ENCODE results near the gene RPS6KA2. TPM values are rescaled to one million over a fixed set of nuclear protein-coding genes. Genes with fewer than 3 reads are reported as not detected.

RPS6KA2 gene
- total and polyA plus RNA-seq, 2 experiments from 2014 or later, result 12.5 to 25.3 TPM

- TF ChIP-seq EZH2 (IDR thresholded peaks at IDR 0.05; ENCODE audit: low read depth, unreplicated experiment), result no peak
- Mint-ChIP-seq H3K4me3 (no peak overlapping the region), H3K27me3 (ENCODE audit: insufficient read depth, low read depth, poor library complexity) (peaks cover 11% of the 10 kb centered on the region), H3K27ac (no peak overlapping the region), H3K9me3 (peaks cover 2% of the 10 kb centered on the region; the same call in 1 of the 3 replicates), H3K36me3 (ENCODE audit: low read depth) (no peaks in the 10 kb centered on the region), H3K4me1 (peaks cover 34% of the 10 kb centered on the region)
- Histone ChIP-seq H3K4me1 (ENCODE audit: insufficient read depth) (peaks cover 4% of the 10 kb centered on the region; the same call in 1 of the 2 replicates), H4K20me1 (replicated peaks; ENCODE audit: insufficient read depth) (no peaks in the 10 kb centered on the region), H3K79me2 (replicated peaks; ENCODE audit: insufficient read depth) (no peaks in the 10 kb centered on the region), H3K4me3 (no peak overlapping the region), H3K27ac (ENCODE audit: low read depth) (no peak overlapping the region), H3K4me2 (no peak overlapping the region), H3K36me3 (ENCODE audit: insufficient read depth) (no peaks in the 10 kb centered on the region), H3K9me2 (ENCODE audit: insufficient read depth) (no peaks in the 10 kb centered on the region), H3F3A (replicated peaks; ENCODE audit: low read depth) (no peaks in the 10 kb centered on the region), H2AFZ (no peak overlapping the region), H3K27me3 (ENCODE audit: insufficient read depth) (no peaks in the 10 kb centered on the region)
- ATAC-seq, result no peak
- DNase-seq (ENCODE audit: low spot score), result no peak
Measured at GRCh38 chr6:166636191-166636933, 9.3 kb upstream of the RPS6KA2 start.

GRCh38 chr6:166635013-166635970 lies 8.2 kb upstream of the RPS6KA2 start:
- H3K9me2 ChIP-seq (ENCODE audit: insufficient read depth), result no peaks in the 10 kb centered on the region
- no peaks in the 10 kb centered on the region for H3K79me2 ChIP-seq (replicated peaks; ENCODE audit: insufficient read depth)
- H2AFZ ChIP-seq, result no peak overlapping the region
- Mint-ChIP-seq H3K27ac (no peak overlapping the region), H3K4me3 (no peak overlapping the region), H3K27me3 (ENCODE audit: insufficient read depth, low read depth, poor library complexity) (peaks cover 14% of the 10 kb centered on the region), H3K9me3 (peaks cover 2% of the 10 kb centered on the region; the same call in 1 of the 3 replicates), H3K4me1 (peaks cover 37% of the 10 kb centered on the region), H3K36me3 (ENCODE audit: low read depth) (no peaks in the 10 kb centered on the region)
- 0 out of 2 replicates have a peak, but pooled peaks cover 2% of the 10 kb centered on the region for H3K27me3 ChIP-seq (ENCODE audit: insufficient read depth)
- H4K20me1 ChIP-seq (replicated peaks; ENCODE audit: insufficient read depth), result no peaks in the 10 kb centered on the region
- H3K4me2 ChIP-seq, result no peak overlapping the region
- DNase-seq (ENCODE audit: low spot score) (no peak), ATAC-seq (peak; percentile 38)
- H3K36me3 ChIP-seq (ENCODE audit: insufficient read depth), result no peaks in the 10 kb centered on the region
- H3K27ac ChIP-seq (ENCODE audit: low read depth), result no peak overlapping the region
- no peaks in the 10 kb centered on the region for H3F3A ChIP-seq (replicated peaks; ENCODE audit: low read depth)
- no peak overlapping the region for H3K4me3 ChIP-seq
- H3K4me1 ChIP-seq (ENCODE audit: insufficient read depth), result peaks cover 13% of the 10 kb centered on the region; the same call in 1 of the 2 replicates
- TF ChIP-seq EZH2 (IDR thresholded peaks at IDR 0.05; ENCODE audit: low read depth, unreplicated experiment) (no peak), STAT1 (IDR thresholded peaks at IDR 0.05; ENCODE audit: unreplicated experiment) (no peak), POLR2AphosphoS5 (IDR thresholded peaks at IDR 0.05; ENCODE audit: low read depth) (no peak), EZH2phosphoT487 (IDR thresholded peaks at IDR 0.05; ENCODE audit: unreplicated experiment) (no peak), ZNF114 (CRISPR knock-in tag; IDR thresholded peaks at IDR 0.05) (no peak), REST (IDR thresholded peaks at IDR 0.05; ENCODE audit: unreplicated experiment) (no peak), CTCF (conservative IDR thresholded peaks at IDR 0.05; ENCODE audit: low read depth in 2 of 2) (no peak), JUNB (IDR thresholded peaks at IDR 0.05; ENCODE audit: unreplicated experiment) (no peak), ZNF331 (CRISPR knock-in tag; IDR thresholded peaks at IDR 0.05; ENCODE audit: low read depth) (no peak)
